GM12864 (cell line): ENCODE measurements around the gene LMTK3.

ENCODE experiments used
- DNase-seq: peaks from one replicate; pipeline ENCODE4 v3.0.0-alpha.2; 2011; ENCODE audit warnings: low read depth
- H3K4me3 ChIP-seq: 2 replicates; pipeline ENCODE4 v1.5.1; 2011; ENCODE audit warnings: mild to moderate bottlenecking, low read depth, low read length, control low read depth
- TF ChIP-seq, protein P1 (sequence below): IDR thresholded peaks from 2 replicates; pipeline ENCODE4 v1.5.1; 2011; ENCODE audit warnings: low read depth, mild to moderate bottlenecking, moderate library complexity, low read length, control low read depth, inconsistent platforms; ENCODE audit errors: missing control alignments

The LMTK3 gene

DNA sequence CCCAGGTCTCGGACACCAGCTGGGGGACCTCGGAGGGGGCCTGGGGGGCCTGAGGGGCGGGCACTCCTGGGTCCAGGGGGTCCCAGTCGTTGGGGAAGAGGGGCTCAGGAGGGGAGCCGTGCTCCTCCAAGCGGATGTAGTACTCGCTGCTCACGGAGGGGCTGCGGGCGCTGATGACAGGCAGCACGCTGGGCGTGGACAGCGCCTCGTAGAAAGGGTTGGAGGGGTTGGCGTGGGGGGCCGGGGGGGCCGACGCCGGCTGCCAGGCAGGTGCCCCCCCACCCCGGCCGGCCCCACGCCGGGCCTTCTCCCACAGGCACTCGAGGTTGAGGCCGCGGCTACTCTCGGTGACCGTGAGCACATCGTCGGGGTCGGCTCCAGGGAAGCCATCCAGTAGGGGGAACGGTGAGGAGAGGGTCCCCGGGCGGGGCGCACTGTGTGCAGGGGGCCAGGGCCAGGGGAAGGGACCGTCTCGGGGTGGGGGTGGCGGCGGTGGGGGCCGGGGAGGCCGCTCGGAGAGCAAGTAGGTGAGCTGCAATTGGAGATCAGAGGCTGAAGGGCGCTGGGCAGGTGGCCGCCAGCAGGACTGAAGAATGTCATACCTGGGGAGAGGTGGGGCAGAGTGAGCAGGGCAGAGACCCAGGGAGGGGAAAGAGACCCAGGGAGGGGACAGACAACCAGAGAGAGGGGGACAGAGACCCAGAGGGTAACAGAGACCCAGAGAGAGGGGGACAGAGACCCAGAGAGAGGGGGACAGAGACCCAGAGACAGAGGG is 12.1 kb downstream of the LMTK3 start:
- TF ChIP-seq, protein P1, sequence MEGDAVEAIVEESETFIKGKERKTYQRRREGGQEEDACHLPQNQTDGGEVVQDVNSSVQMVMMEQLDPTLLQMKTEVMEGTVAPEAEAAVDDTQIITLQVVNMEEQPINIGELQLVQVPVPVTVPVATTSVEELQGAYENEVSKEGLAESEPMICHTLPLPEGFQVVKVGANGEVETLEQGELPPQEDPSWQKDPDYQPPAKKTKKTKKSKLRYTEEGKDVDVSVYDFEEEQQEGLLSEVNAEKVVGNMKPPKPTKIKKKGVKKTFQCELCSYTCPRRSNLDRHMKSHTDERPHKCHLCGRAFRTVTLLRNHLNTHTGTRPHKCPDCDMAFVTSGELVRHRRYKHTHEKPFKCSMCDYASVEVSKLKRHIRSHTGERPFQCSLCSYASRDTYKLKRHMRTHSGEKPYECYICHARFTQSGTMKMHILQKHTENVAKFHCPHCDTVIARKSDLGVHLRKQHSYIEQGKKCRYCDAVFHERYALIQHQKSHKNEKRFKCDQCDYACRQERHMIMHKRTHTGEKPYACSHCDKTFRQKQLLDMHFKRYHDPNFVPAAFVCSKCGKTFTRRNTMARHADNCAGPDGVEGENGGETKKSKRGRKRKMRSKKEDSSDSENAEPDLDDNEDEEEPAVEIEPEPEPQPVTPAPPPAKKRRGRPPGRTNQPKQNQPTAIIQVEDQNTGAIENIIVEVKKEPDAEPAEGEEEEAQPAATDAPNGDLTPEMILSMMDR = no peak
- H3K4me3 ChIP-seq = no peak overlapping the region
- no peak for DNase-seq

DNA sequence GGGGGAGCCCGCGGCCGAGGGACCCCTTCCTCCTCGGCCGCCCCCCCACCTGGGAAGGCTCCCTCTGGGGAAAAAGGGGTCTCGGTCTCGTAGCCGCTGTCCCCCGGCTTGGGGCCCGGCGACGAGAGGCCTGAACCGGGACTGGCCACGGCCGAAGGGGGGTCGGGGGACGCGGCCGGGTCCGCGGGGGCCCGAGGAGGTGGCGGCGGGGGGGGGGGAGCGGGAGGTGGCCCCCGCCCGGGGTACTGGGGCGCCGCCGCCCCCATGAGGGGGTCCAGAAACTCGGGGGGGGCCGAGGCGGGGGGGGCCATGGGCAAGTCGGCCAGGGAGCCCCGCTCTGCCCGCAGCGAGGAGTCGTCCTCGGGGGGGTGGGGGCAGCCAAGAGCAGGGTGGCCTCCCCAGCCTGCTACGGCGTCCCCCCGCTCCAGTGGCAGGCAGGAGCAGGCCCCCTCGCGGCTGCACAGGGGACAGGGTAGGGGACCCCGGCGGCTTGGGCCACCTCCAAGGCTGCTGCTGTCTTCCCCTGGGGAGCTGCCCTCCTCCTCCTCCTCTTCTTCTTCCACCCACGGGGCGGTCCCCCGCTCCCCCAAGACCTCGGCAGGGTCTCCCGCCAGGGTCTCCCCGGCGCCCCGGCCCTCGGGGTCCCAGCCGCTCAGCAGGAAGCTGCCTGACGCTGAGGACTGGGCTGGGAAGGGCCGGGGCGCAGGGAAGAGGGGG is 12.9 kb downstream of the LMTK3 start:
- DNase-seq = no peak
- H3K4me3 ChIP-seq = no peak overlapping the region
- TF ChIP-seq, protein P1 = no peak

DNA sequence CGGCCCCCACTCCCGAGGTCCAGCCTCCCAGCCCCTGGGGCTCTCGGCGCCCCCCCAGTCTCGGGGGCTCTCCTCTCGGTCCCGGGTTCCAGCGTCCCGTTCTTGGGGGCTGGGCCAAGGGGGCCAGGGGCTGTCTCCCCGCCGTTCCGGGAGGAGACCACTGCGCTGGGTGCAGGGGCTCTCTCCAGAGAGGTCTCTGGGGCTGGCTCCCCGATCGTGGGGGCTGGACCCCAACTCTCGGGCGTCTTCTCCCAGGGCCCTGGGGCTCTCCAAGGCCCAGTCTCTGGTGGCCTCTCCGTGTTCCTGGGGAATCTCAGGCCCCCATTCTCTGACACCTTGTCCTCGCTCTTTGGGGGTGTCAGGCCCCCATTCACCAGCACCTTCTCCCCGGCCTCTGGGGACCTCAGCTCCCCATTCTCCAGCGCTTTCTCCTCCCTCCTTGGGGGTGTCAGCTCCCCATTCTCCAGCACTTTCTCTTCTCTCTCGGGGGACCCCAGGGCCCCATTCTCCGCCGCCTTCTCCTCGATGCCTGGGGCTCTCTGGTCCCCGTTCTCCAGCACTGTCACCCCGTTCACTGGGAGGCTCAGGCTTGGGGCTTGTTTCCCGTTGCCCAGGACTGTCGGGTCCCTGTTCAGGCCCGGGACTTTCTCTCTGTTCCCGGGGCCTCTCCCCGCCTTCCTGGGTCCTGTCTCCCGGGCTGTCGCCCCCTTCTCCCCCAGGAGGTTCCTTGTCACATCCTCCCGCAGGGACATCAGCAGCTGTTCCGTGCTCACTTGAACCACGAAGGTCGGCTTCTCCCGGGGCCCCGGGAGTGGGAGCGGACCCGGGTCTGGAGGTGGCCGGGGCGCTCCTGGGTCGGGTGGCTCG is 13.7 kb downstream of the LMTK3 start:
- DNase-seq = no peak
- H3K4me3 ChIP-seq = no peak overlapping the region
- TF ChIP-seq, protein P1 = no peak

DNA sequence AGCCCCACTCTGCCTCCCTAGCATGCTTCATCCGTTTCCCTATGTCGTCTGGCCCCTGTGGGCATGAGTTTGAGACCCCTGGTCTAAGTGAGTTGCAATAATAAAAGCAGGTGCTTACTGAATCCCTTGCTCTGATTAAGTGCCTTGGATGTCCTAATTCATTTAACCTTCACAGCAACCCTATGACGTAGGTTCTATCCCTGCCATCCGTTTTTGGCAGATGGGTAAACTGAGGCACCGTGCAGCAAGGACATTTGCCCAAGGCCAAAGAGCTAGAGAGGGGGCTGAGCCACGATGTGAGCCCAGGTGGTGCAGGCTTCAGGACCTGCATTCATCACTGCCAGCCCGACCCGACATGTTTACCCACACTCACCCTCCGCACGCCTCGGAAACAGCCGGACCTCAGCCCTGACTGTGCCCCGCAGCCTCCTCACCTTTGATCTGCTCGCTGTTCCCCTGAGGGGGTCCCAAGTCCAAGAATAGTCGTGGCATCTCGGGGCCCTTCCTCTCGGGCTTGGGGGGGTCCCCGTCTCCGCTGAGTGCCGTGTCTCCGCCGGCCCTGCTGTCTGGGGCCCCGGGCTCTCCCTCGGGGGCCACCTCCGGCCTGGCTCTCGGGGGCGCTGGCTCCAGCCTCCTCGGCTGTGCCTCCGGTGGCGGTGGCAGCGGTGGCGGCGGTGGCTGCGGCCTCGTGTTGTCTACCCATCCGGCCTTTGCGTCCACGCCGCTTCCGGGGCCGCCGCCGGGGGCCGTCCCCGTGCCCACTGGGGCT is 14.5 kb downstream of the LMTK3 start:
- H3K4me3 ChIP-seq = no peak overlapping the region
- TF ChIP-seq, protein P1 = no peak
- DNase-seq = no peak

DNA sequence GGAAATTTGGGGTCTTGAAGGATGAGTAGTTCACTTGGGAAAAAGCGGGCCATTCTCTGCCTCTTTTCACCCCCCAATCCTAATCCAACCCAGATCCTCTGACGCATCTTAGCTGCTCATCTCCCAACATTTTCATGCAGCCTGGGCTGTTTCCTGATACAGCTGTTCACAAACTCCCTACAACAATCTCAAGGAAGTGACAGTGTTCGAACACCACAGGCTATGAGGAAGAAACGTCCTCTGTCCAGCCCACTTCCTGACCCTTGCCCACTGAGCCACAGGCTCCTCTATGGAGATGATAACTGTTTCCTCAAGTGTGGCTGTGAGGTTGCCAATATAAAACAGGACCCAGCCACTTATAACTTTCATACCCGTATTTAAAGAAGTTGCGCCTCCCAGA is 16.2 kb downstream of the LMTK3 start:
- H3K4me3 ChIP-seq = no peak overlapping the region
- no peak for DNase-seq
- TF ChIP-seq, protein P1 = no peak

DNA sequence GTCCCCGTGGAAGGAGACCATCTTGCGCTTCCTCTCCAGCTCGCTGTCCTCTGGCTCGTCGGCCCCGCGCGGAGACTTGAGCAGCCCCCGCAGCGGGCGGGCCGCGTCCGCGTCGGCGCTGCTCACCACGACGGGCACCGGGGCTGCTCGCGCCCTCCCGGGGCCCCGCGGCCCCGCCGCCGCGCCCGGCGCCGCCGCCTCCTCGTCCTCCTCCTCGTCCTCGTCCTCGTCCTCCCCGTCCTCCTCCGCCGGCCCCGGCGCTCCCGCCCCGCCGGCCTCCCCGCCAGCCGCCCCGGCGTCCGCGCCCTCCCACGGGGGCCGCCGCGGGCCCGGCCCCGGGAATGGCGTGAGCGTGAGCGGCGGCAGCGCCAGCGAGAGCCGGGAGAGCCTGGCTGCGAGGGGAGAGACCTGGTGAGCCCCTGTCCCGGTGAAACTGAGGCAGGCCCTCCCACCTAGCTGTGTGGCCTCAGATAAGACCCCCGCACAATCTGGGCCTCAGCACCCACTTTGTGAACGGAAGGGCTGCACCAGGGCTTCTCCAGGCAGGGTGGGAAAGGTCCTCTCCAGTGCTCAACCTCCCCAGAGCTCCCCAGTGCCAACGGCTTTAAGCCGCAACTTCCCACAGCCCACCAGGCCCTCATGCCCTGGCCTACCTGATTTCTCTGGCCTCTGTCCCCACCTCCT is 17.8 kb downstream of the LMTK3 start:
- no peak for DNase-seq
- TF ChIP-seq, protein P1 = no peak
- peak overlapping the region; percentile 41; the same call in 1 of the 2 replicates for H3K4me3 ChIP-seq
